Aorta (tissue), 5 donors: ENCODE measurements around the gene PDGFC. TPM values are rescaled to one million over a fixed set of nuclear protein-coding genes. Genes with fewer than 3 reads are reported as not detected.

Experiments
- ATAC-seq: fragments of 200-7000 bp; cut with Tn5 transposase; one replicate; pipeline ENCODE4 v1.9.1; 2022; ENCODE audit warnings: moderate library complexity; ENCODE audit not compliant: low FRiP score
- DNase-seq, 2 donors: peaks; one replicate each; pipeline ENCODE4 v3.0.0-alpha.2; 2020
- H3K27ac ChIP-seq, 2 donors: one replicate each; pipeline ENCODE4 v1.5.1; 2013; ENCODE audit warnings: low read length in 2 of 2, mild to moderate bottlenecking in 2 of 2, moderate library complexity in 2 of 2, control low read depth in 1 of 2, inconsistent platforms in 1 of 2, low read depth in 1 of 2
- H3K27me3 ChIP-seq, 2 donors: one replicate each; pipeline ENCODE4 v1.6.1; 2013; ENCODE audit warnings: control low read depth in 1 of 2, low read length in 1 of 2, mild to moderate bottlenecking in 1 of 2, moderate library complexity in 1 of 2; ENCODE audit not compliant: insufficient read depth in 2 of 2, control insufficient read depth in 1 of 2
- H3K36me3 ChIP-seq, 2 donors: one replicate each; pipeline ENCODE4 v1.6.1; 2013; ENCODE audit warnings: control low read depth in 1 of 2, low read length in 1 of 2, mild to moderate bottlenecking in 1 of 2; ENCODE audit not compliant: insufficient read depth in 2 of 2, control insufficient read depth in 1 of 2
- H3K4me1 ChIP-seq, 2 donors: one replicate each; pipeline ENCODE4 v1.6.1; 2013; ENCODE audit warnings: low read length in 2 of 2, control low read depth in 1 of 2, mild to moderate bottlenecking in 1 of 2, moderate library complexity in 1 of 2; ENCODE audit not compliant: insufficient read depth in 2 of 2, control insufficient read depth in 1 of 2
- H3K4me3 ChIP-seq, 2 donors: one replicate each; pipeline ENCODE4 v1.5.1; 2013; ENCODE audit warnings: low read length in 2 of 2, control low read depth in 1 of 2, mild to moderate bottlenecking in 1 of 2
- H3K9me3 ChIP-seq: one replicate; pipeline ENCODE4 v1.6.1; 2013; ENCODE audit warnings: mild to moderate bottlenecking, low read length; ENCODE audit not compliant: control insufficient read depth
- WGBS, 2 donors: extraction: QIAGEN DNeasy Blood & Tissue Kit; methylation state at CpG; one replicate each; pipeline ENCODE4 v1.1.7; 2013; 5-methylcytosine and 5-hydroxymethylcytosine counted together
- intact Hi-C, 2 donors: fragments of 100-400 bp; cut with DNase I; formaldehyde crosslinking; loops; one replicate each; pipeline versions ENCODE4 v1.14.2 to v1.15.0; 2022
- polyA plus RNA-seq, 2 donors: library from polyadenylated mRNA; stranded (reverse); fragments of 200-250 nt; gene quantifications; one replicate each; pipeline ENCODE4 v1.2.3, GENCODE V29; 2013
- total RNA-seq, 2 donors: library from RNA; stranded (reverse); fragmentation: NEBNext Ultra II Directional; extraction: Animal tissue kit (Norgen Biotek cat#: 25700); gene quantifications; one replicate each; pipeline ENCODE4 v1.2.1, GENCODE V29; 2021
- donor health status: healthy with polysubstance abuse.
- donor health status: Bipolar disorder and iron deficiency.
- donor health status: DM: no; HTN: no; CAD: no.
- donor health status: DM: no; HTN: no; CAD: no.
- donor health status: DM: yes; HTN: yes; CAD: no.

Gene PDGFC
- total and polyA plus RNA-seq, 4 donors = 11.8 to 51.5 (median 29.2) TPM

DNA sequence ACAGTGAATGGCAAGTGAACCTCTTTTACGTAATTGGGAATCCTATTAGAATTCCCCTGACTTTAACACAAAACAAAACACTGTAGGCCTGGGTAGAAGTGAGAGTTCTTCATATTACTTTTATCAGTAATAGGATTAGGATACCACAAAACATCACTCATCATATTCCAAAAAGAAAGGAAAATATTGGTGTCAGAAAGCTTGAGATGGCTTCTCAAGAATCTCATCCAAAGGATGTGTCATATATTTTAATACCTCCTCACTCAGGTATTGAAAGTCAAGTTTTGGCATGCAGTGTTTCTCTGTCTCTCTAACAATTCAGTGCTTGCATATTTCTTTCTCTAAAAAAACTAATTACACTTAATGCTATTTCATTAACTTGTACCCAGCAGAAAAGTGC lies 173.2 kb downstream of the PDGFC start:
- H3K9me3 ChIP-seq = no peaks in the 10 kb centered on the region
- H3K36me3 ChIP-seq = no peaks in the 10 kb centered on the region
- H3K4me3 ChIP-seq = no peak overlapping the region
- no peaks in the 10 kb centered on the region for H3K27me3 ChIP-seq
- ATAC-seq = no peak
- intact Hi-C loops = no loop called here
- H3K4me1 ChIP-seq = peaks cover 0 to 2% of the 10 kb centered on the region in 2 donors
- DNase-seq = no peak
- H3K27ac ChIP-seq = no peak overlapping the region
- 88 to 93% methylated on average over 1 of the region's 1 CpG for WGBS, 2 donors

DNA sequence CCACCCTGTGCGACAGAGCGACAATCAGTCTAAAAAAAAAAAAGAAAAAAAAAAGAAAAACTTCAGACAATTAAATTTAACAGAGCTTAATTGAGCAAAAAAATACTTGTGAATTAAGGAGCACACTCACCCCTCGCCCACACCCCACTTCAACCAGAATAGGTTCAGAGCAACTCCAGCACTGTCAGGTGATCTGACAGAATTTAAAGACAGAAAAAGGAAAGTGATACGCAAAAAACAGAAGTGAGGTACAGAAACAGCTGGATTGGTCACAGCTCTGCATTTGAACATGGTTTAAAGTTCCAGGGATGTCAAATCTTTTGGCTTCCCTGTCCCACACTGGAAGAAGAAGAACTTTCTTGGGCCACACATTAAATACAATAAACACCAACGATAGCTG lies 174.4 kb downstream of the PDGFC start:
- no peak overlapping the region for H3K4me3 ChIP-seq
- intact Hi-C loops = no loop called here
- 97 to 99% methylated on average over 5 of the region's 5 CpGs for WGBS, 2 donors
- H3K27me3 ChIP-seq = no peaks in the 10 kb centered on the region
- no peak overlapping the region for H3K27ac ChIP-seq
- DNase-seq = no peak
- ATAC-seq = no peak
- H3K9me3 ChIP-seq = no peaks in the 10 kb centered on the region
- H3K4me1 ChIP-seq = peaks cover 0 to 2% of the 10 kb centered on the region in 2 donors
- no peaks in the 10 kb centered on the region for H3K36me3 ChIP-seq

DNA sequence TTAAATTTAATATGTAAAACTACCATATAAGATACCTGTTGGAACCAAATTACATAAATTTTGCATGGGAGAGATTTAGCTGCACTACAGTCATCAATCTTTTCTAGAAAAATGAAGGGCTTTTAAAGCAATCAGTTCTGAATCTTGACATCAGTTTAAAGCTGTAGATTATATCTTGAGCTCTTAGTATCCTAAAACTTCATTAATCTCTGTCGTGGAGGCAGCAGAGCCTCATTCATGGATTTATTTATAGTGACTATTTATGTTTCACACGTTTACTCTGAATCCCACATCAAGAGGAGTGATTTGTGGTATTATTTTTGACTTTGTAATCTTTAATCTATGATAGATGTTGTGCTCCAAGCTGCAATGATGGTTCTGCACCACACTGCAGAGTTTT lies 175.9 kb downstream of the PDGFC start:
- Histone ChIP-seq H3K36me3 (no peaks in the 10 kb centered on the region), H3K4me3 (no peak overlapping the region), H3K27me3 (no peaks in the 10 kb centered on the region), H3K27ac (no peak overlapping the region), H3K9me3 (no peaks in the 10 kb centered on the region), H3K4me1 (peaks cover 0 to 2% of the 10 kb centered on the region in 2 donors)
- intact Hi-C loops = no loop called here
- WGBS, 2 donors = 31 to 35% methylated on average over 2 of the region's 2 CpGs
- ATAC-seq (no peak), DNase-seq (no peak)

DNA sequence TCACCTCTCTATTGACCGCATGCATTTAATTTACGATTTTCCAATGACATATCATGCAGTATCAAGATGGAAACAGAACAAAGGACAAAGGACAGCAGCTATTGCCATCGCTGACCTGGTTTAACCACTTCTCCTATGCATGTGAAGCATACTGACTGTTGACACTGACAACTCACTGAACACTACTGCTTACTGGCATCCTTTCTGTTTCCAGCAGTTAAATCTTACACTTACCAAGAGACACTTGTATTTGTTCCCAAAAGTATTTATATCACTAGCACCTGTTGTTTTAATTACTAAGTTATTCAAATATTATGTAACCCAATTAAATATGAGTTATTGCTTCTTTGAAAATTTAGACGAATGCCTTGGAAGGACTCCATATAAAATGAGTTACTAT lies 176.7 kb downstream of the PDGFC start:
- 72 to 73% methylated on average over 4 of the region's 4 CpGs for WGBS, 2 donors
- H3K36me3 ChIP-seq = no peaks in the 10 kb centered on the region
- no peaks in the 10 kb centered on the region for H3K9me3 ChIP-seq
- H3K4me3 ChIP-seq = no peak overlapping the region
- ATAC-seq (no peak), DNase-seq (no peak)
- H3K27ac ChIP-seq = no peak overlapping the region
- intact Hi-C loops = no loop called here
- no peaks in the 10 kb centered on the region for H3K27me3 ChIP-seq
- H3K4me1 ChIP-seq = peaks cover 0 to 2% of the 10 kb centered on the region in 2 donors

DNA sequence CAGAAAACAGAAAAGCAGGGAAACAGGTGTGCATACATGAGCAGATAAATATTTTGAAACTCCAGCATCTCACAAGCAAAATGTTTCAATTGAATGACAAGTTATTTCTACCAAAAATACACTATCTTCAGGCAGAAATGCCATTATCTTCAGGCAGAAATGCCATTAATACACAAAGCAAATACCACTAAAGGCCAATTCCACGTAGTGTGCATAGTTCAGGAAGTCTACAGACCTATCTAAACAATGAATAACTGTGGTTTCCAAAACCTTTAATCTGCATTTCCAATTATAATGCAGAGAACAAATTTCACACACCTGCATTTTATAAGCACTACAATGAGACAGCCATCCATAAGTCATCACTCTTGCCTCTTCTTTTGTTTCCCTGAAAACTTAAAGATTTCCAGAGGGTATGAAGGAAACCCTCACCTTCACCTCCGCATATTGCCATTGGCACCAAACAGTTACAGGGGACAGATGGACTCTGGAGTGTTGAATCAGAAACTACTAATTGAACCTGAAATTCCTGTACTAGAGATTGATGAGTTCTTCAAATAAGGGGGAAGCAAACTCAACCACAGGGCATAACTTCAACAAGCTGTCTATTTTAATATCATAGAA lies 179.0 kb downstream of the PDGFC start:
- H3K4me1 ChIP-seq = peaks cover 0 to 2% of the 10 kb centered on the region in 2 donors
- no peaks in the 10 kb centered on the region for H3K27me3 ChIP-seq
- no peak for ATAC-seq
- intact Hi-C loops = no loop called here
- H3K27ac ChIP-seq = no peak overlapping the region
- WGBS, 2 donors = 56 to 60% methylated on average over 2 of the region's 2 CpGs
- H3K36me3 ChIP-seq = no peaks in the 10 kb centered on the region
- H3K4me3 ChIP-seq = no peak overlapping the region
- no peaks in the 10 kb centered on the region for H3K9me3 ChIP-seq
- no peak for DNase-seq

DNA sequence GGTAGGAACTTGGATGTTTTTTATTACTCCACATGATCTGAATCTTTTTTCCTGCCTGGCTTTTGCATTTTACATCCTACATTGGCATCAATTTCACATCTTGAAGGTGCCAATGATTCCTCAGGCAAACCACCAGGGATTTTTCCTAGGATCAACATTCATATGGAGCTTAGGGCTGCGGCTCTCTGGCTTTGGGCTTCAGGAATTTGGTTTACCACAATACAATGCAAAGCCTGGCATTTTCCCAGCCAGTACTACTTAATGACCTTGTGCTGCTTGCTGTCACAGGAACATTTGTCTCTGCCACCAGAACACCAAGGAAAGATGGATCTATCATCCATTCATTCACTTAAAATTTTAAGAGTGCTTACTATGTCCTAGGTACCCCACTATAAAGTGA lies 180.7 kb downstream of the PDGFC start:
- Histone ChIP-seq H3K27me3 (no peaks in the 10 kb centered on the region), H3K4me3 (no peak overlapping the region), H3K4me1 (peaks cover 0 to 4% of the 10 kb centered on the region in 2 donors), H3K27ac (no peak overlapping the region), H3K36me3 (no peaks in the 10 kb centered on the region), H3K9me3 (no peaks in the 10 kb centered on the region)
- intact Hi-C loops = no loop called here
- DNase-seq (no peak), ATAC-seq (no peak)
- 5 to 9% methylated on average over 1 of the region's 1 CpG for WGBS, 2 donors

DNA sequence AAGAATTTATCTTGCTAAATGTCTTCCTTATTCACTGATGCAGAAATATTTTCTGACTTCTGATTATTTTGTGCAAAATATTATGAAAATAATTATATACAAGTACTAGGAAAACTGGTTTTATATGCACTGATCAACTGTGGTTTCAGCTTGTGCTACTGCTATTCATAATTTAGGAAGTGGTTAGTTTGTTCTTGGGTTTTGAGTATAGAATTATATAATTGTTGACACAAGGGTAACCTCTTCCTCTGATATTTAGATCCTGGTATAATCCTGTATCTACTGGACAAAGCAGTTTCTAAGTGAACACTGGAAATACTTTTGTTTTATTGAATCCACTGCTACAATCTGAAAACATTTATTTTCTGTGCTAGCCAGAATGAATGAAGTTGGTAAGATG lies 182.8 kb downstream of the PDGFC start:
- Histone ChIP-seq H3K27ac (no peak overlapping the region), H3K4me1 (peaks cover 0 to 2% of the 10 kb centered on the region in 2 donors), H3K4me3 (no peak overlapping the region), H3K36me3 (no peaks in the 10 kb centered on the region), H3K27me3 (no peaks in the 10 kb centered on the region), H3K9me3 (no peaks in the 10 kb centered on the region)
- ATAC-seq (no peak), DNase-seq (no peak)
- intact Hi-C loops = no loop called here

DNA sequence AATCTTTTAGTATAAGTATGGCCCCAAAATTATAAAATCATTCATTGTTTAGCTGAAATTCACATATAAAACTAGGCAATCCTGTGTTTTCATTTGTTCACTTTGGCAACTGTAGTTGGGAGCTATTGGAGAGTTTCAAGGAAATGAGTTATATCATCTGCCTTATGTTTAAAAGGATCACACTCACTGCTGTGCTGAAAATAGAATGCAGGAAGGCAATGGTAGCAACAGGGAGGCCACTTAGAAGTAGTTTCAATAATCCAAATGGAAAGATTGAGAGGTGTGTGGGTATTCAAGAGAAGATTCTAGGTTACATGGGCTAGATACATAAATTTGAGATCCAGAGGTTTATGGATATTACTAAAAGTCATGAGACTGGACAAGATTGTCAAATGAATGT lies 184.9 kb downstream of the PDGFC start:
- no peak for ATAC-seq
- DNase-seq = no peak
- intact Hi-C loops = no loop called here
- Histone ChIP-seq H3K36me3 (no peaks in the 10 kb centered on the region), H3K4me1 (peaks cover 0 to 2% of the 10 kb centered on the region in 2 donors), H3K9me3 (no peaks in the 10 kb centered on the region), H3K4me3 (no peak overlapping the region), H3K27ac (no peak overlapping the region), H3K27me3 (no peaks in the 10 kb centered on the region)

DNA sequence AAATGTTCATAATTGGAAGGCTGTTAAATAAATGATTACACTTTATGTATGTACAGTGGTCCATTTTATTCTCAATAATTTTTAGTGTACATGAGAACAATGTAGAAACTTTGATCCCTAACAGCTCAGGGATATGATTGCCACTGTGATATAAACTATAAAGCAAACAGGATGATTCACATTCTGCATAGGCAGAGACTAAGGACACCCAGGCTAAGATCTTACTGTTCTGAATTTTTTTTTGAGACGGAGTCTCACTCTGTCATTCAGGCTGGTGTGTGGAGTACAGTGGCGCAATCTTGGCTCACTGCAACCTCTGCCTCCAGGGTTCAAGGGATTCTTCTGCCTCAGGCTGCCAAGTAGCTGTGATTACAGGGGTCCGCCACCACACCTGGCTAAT lies 186.6 kb downstream of the PDGFC start:
- H3K9me3 ChIP-seq = no peaks in the 10 kb centered on the region
- intact Hi-C loops = no loop called here
- ATAC-seq = no peak

More for the DNA sequence above, 186.6 kb downstream of the PDGFC start:
- Histone ChIP-seq H3K36me3 (no peaks in the 10 kb centered on the region), H3K27me3 (no peaks in the 10 kb centered on the region), H3K4me3 (no peak overlapping the region), H3K4me1 (peaks cover 2% of the 10 kb centered on the region in 2 donors), H3K27ac (no peak overlapping the region)
- no peak for DNase-seq
- 97 to 99% methylated on average over 3 of the region's 3 CpGs for WGBS, 2 donors
